CD4-positive, alpha-beta T cell treated with Interleukin-6 for 4 hours (primary cell): ENCODE results near the gene INS.

ENCODE experiments used
- DNase-seq: peaks from one replicate; pipeline ENCODE4 v3.0.0-alpha.2; 2020; ENCODE audit warnings: mixed read lengths

INS gene

DNA sequence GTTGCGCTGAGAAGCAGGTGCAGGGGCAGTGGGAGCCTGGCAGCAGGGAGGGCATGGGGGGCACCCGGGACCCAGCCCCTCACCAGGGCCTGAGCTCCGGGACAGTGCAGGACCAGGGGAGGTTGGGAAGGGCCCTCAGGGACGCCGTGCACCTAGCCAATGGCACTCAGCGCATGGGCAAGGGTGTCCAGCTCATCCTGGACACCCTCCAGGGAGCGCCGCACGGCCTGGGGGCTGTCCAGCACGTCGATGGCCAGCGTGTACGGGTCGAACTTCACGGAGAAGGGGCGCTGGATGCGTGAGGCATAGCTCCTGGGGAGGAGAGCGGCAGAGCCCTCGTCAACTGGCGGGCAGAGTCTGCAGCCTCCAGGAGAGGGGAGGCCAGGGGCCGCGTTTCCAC lies 3.1 kb upstream of the INS start:
- DNase-seq, result no peak

DNA sequence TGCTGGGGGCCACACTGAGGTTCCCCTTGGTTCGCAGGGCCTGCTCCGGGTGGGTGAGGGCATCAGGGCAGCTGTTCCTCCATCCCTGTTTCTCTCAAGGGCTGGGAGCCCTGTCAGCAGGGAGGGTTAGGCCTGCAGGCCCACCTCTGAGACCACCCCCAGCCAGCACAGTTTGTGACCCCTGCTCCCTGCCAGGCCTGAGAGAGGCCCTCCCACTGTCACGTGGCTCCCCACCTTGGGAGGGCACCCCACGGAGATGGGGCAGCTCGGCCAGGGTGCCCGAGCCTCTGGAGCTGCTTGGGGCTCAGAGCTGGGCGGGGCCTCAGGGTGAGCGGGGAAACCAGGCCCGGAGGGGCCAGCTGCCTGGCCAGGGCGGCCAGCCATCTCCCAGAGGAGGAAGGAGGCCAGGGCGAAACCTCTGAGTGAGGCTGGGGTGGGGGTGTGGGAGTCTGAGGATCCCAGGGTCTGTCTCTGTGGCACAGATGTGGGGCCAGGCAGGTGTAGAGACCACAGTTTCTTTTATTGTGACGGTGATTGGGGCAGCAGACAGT lies 2.5 kb upstream of the INS start:
- no peak for DNase-seq

DNA sequence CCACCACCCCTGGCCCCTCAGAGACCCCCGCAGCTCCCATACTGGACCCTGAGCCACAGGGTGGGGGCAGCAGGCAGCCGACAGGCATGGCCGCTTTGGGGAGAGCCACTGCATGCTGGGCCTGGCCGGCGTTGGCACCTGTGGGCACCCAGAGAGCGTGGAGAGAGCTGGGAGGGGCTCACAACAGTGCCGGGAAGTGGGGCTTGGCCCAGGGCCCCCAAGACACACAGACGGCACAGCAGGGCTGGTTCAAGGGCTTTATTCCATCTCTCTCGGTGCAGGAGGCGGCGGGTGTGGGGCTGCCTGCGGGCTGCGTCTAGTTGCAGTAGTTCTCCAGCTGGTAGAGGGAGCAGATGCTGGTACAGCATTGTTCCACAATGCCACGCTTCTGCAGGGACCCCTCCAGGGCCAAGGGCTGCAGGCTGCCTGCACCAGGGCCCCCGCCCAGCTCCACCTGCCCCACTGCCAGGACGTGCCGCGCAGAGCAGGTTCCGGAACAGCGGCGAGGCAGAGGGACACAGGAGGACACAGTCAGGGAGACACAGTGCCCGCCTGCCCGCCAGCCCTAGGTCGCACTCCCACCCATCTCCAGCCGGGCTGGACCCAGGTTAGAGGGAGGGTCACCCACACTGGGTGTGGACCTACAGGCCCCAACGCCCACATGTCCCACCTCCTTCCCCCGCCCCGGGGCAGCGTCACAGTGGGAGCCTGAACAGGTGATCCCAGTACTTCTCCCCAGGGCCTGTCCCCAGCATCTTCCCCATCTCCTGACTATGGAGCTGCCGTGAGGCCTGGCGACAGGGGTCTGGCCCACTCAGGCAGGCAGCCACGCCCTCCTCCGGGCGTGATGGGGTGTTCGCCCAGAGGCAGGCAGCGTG lies 1.2 kb downstream of the INS start:
- DNase-seq, result no peak

DNA sequence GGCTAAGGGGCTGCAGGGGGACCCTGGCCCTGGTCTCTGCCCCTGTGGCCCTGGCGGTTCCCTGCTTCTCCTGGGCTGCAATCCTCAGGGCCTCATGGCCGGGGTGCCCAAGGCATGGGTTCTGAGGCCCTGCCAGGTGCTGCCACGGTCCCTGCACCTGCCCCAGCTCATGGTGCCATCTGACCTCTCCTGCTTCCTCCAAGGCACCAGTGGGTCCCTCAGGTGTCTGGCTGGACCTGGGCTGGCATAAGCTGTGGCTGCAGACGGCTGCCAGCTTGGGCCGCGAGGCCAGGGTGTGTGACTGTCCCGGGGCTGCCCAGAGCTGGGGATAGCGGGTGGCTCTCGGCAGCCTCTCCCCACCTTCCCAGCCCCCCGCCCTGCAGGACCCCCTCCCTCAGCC lies 2.0 kb downstream of the INS start:
- DNase-seq, result no peak

DNA sequence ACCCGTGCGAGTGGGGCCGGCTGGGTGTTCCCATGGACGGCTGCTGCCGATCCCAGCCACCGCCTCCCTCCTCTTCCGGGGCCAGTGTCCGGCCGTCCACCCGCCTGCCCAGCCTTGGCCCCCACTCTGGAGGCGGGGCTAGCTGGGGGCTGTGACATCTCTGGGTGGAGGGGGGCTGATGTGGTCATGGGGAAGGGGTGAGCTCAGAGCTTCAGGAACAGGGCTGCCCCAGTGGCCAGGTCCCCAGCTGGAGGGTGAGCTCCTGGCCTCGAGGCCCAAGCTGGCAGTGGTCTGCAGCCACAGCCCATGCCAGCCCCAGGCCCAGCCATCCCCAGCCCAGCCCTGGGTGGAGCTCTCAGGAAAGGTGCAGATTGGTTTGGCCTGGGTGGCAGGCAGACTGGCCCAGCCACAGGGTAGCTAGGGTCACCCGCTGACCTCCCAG lies 2.7 kb downstream of the INS start:
- DNase-seq, result no peak

- no peak for DNase-seq
Measured at GRCh38 chr11:2157294-2158040, 3.5 kb downstream of the INS start.

DNA sequence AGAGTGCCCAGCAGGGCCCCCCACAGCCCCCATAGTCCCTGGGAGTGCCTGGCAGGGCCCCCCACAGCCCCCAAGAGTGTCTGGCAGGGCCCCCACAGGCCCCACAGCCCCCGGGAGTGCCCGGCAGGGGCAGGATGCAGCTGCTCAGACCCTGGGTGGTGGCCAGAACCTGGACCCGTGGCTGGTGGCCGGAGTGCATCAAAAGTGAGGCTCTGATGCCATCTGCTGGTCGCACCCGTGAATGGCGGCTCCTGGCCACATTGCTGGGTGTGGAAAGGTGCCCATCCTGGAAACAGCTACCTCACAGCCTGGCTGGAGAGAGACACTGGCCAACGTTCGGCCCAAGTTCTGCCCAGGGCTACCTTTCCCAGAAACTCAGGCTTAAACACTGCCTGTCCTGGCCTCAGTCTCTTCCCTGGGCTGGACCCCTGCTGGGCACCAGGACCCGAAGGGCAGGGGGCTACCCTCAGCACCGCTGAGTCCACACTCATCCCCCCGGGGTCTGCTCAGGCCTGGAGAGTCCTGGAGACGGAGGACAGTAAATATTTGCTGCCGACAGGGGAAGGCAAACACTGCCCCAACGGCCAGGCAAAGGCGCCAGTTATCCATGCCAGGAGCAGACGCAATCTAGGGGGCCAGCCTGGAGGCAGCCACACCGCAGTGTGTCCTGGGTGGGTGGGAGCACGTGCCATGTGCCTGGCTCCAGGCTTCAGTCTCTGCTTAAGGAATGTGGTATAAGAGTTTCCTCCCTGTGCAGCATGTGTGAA lies 4.4 kb downstream of the INS start:
- DNase-seq, result peak; percentile 57

DNA sequence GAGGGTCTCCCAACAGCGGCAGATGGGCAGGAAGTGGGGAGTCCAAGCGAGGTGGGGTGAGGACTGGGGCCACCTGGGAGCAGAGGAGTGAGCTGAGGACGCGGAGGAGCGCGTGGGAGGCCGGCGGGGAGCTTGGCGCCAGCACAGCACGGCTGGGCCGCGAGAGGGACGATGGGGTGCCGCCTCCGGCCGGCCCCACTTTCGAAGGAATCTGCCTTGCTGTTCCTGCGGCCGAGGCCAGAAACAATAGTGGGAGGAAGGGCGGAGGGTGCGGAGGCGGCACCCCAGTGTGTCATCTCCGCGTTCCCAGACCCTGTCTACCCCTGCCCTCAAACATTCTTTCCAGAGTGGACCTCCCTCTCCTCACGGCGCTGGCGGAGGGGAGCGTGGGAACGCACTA lies 5.5 kb downstream of the INS start:
- DNase-seq, result no peak

DNA sequence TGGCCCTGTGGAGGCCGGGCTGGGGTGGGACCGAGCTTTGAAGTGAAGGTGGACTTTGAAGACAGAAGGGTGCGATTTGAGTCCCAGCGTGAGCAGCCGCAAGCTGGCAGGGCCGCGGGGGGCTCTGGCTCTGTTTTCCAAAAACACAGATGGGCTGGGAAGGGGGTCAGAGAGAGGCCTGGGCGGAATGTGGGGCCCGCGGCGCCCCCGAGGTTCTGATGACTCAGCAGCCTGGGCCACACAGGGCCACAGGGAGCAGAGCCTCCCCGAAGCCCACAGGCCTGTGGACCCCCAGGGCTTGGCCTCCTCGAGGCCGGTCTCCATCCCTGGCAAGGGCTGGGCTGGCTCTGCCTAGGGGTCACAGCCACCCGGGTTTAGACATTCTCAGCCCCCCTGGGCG lies 6.1 kb downstream of the INS start:
- no peak for DNase-seq

DNA sequence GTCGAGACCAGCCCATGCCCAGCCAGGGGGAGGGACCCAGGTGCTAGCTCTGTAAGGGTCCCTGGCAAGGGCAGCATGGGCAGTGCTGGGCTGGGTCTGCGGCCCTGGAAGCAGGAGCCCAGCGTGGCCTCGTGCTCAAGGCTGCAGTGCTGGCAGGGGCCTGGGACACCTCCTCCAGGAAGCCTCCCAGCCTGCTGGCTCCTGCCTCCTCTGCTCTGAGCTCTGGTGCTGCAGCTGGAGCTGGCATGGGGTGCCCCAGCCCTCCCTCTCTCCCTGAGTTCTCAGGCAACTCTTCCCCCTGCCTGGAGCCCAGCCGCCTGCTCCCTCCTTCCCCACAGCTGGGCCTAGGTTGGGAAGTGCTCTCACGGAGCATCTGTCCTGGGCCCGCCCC lies 6.8 kb downstream of the INS start:
- no peak for DNase-seq

DNA sequence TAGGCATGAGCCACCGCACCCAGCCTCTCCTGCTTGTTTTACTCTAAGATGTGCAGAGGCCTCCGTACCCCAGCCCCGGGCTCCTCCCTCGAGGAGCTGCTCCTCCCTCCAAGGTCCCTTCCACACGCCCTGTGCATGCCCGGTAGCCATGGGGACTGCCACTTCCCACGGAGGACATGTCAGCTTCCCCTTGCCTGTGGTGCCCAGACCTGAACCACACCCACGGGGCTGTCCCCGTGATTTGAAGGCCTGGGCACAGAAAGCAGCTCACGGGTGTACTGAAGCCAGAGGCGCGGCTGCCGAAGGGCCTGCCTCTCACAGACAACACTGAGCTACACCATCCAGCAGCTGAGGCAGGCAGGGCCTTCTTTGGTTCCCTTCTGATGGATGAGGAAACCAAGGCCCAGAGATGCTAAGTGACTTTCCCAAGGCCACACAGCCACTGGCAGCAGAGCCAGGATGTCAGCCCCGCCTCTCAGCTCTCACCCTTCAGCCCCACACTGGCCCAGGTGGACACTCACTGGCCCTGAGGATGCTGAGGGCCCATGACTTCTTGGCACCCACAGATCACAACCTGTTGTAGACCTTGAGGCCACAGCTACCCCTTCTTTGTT lies 7.3 kb downstream of the INS start:
- DNase-seq, result no peak

DNA sequence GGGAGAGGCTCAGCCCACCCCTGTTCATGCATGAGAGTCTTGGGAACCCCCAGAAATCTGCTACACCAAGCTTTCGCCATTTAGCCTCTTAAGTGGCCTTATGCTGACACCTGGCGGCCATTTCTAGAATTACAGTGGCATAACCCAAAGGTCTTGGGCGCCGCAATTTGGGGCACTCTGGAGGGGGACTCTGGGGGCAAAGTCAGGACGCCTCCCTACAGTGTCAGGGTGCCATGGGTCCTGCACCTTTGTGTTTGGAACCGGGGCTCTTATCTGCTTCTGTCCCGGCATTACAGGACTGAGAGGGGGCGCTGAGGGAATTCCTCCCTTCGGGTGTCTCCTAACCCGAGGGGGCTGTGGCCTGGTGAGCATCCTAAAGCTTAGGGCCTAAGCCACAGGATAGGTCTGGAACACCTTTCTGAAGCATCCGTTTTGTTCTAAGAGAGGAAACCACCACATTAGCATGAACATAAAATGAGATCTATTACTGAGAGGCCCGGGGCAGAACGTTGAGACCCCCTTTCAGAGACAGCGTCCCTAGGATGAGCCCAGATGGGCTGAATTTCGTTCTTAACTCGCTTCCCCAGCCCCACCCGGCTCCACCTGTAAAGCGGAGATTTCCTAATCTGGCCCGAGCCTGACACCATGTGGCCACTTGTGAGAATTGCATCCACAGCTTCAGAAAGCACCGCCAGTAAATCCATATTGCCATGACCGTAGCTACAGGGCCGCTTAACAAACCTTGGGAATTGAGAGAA lies 9.3 kb downstream of the INS start:
- DNase-seq, result peak; percentile 83

DNA sequence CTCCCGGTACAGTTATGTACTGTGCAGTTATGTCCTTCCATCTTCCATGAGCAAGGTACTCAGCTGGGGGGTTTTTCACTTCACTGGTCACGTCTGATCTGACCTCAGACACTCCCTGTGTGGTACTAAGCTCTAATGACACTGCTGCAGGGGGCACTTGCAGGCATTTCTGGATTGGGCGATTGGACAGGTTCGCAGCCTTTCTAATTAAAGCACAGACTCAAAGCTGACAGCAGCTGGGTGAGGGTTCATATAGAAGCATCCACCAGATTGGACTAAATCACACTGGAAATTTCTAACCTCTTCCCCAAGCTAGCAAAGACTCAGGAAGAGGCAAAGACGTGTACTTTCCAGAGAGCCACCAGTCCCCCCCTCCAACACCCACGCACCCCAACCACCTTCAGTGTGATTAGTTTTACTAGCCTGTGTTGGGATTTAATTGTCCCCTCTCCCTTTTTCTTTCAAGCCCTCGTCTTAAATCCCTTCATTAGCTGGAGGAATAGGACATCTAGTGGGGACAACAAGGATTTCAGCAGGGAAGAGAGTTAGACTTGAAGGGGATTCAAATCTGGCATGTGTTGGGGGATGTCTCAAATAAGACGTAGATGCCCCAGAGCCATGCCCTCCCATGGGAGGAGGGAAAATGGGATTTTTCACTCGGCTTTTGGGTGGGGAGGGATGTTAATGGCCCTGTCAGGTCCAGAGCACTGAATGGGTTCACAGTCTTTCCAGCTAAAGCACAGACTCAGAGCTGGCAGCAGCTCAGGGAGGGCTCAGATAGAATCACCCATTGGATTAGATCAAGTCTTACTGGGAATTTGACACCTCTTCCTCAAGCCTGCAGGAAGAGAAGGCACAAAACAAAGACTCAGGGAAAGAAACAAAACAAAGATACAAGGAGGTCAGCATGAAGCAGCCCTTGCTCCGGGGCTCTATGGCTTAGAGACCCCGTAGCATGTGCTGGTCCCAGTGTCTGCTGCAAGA lies 10.9 kb downstream of the INS start:
- DNase-seq, result no peak

DNA sequence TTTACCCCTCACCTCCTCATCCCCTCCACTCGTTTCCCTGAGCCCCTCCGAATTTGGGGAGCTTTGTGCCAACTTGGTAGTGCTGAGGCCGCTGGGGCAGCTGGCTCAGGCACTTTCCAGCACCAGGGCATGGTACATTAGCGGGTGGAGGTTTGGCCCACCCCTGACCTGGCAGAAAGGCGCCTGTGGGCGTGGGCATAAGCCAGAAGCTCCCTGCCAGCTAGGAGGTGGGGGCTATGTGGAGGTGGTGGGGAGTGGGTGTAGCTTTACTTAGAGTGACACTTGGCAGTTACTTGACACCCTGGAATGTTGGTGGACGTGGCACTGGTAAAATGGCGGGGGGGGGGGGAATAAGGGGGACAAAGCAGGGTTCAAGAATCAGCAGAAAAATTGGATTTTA lies 11.5 kb downstream of the INS start:
- DNase-seq, result no peak

- no peak for DNase-seq
Measured at GRCh38 chr11:2148595-2148994, 12.4 kb downstream of the INS start.

GRCh38 chr11:2147391-2147790 lies 13.6 kb downstream of the INS start:
- no peak for DNase-seq

- no peak for DNase-seq
Measured at GRCh38 chr11:2146051-2146450, 15.0 kb downstream of the INS start.

DNA sequence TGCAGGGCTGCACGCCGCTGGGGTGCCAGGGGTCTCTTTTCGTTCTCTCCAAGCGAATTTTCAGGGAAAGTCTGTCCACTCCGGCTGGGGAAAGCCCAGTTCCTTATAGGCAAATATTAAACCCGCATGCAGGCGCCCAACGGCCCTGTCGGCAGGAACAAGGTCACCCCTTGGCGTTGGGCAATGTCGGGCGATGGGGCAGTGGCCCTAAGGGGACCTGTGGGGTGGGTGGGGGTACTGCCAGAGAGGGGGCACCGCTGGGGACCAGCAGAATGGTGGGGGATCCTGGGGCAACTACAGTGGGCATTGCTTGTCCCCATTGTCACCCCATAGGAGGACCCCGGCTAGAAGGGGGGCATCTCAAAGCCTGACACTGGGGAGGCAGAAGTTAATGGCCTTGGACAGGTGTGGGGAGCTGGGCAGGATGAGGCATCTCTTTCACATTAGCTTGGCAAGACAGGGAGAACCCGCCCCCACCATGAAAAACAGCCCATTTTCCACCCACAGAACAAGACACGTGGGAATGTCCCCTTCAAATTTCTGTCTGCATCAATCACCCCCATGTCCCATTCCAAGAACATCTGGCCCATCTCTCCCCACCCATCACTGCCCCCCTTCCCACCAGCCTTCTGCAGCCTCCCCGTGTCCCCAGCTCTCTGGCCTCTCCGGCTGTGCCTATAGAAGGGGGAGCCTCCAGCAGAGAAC lies 16.3 kb downstream of the INS start:
- no peak for DNase-seq

DNA sequence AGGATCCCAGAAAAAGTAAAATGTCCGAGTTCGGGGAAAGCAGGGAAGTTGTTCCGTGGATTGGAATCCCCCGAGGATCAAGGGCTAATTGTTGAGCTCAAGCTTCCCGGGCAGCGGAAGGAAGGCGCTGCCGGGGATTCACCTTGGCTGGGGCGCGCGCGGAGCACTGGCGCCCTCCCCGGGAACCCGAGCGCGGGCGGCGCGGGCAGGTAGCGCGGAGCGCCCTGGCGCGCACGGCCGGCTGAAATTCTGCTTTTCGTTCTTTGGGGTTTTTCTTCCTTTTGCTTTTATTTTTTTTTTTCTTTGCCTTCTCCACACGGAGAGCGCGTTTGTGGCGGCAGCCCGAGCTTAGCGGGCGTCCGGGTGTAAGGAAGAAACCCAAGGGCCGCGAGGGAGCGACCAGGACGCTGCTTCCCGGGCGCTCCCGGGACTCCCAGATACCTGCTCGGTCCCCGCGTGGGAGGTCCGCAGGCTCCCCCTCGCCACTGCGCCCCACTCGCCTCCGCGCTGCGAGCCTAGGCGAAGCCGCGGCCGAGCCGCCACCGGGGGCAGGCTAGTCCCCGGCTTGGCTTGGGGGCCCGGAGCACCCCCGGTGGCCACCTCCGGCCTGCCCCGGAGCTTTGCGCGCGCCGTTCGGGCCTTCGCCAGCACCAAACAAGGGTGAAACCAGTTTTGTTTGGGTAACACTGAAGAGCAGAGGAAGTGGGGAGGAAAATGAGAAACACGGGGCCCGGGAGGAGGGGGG lies 17.0 kb downstream of the INS start:
- DNase-seq, result no peak
